GM12878 (cell line): Measurements from ENCODE around the gene SNX19. TPM values are rescaled to one million over a fixed set of nuclear protein-coding genes. Genes with fewer than 3 reads are reported as not detected.

ENCODE experiments used
- ATAC-seq: fragments of 200-7000 bp; cut with Tn5 transposase; 3 replicates; pipeline ENCODE4 v1.9.1; 2020; ENCODE audit warnings: mild to moderate bottlenecking, moderate library complexity
- BruUV-seq: library from RNA; stranded (reverse); fragments of 400-500 nt; replicated peaks from 2 replicates; lab custom pipeline; 2021; lab: Mats Ljungman, UMichigan
- CTCF ChIA-PET: fragments of 300-600 bp; sonication (Branson Sonifier 250); formaldehyde crosslinking; extraction: SDS; loops from one replicate; lab custom pipeline; 2021; ENCODE audit warnings: inconsistent platforms; lab: Yijun Ruan, JAX
- POLR2A ChIA-PET: fragments of 350-600 bp; formaldehyde crosslinking; extraction: SDS; loops from one replicate; lab custom pipeline; 2021; ENCODE audit warnings: inconsistent platforms; lab: Charles Lee
- RAD21 ChIA-PET: fragments of 300-600 bp; sonication (Branson Sonifier 250); formaldehyde crosslinking; loops from one replicate; lab custom pipeline; 2023; ENCODE audit warnings: antibody characterized with exemption; ENCODE audit not compliant: unreplicated experiment; lab: Charles Lee
- SMC1A ChIA-PET: fragments of 300-600 bp; sonication (Branson Sonifier 250); formaldehyde crosslinking; loops from one replicate; lab custom pipeline; 2023; ENCODE audit not compliant: unreplicated experiment, uncharacterized antibody; lab: Charles Lee
- DNase-seq: peaks from one replicate; pipeline ENCODE4 v3.0.0-alpha.2; 2011; ENCODE audit warnings: low read depth, low spot score
- FAIRE-seq: peaks from 3 replicates; lab custom pipeline; 2011; peaks lifted over from hg19 to GRCh38; lab: Jason Lieb, UNC
- H2AFZ ChIP-seq: 2 replicates; pipeline ENCODE4 v1.6.0; 2011; ENCODE audit warnings: low read depth, low read length, control low read depth; ENCODE audit not compliant: control insufficient read depth
- H3K27ac ChIP-seq: 2 replicates; pipeline ENCODE4 v1.5.1; 2011; ENCODE audit warnings: control low read depth; ENCODE audit not compliant: control insufficient read depth, insufficient read depth
- H3K27me3 ChIP-seq, 2 experiments: replicated peaks in 1 of 2; 2 replicates each; pipeline versions ENCODE4 v1.6.0 to v1.6.1; 2011; ENCODE audit warnings: low read length in 1 of 2; ENCODE audit not compliant: control insufficient read depth in 2 of 2, insufficient read depth in 2 of 2
- H3K36me3 ChIP-seq, 2 experiments: 2 replicates each; pipeline ENCODE4 v1.5.1; 2011; ENCODE audit warnings: low read length in 1 of 2; ENCODE audit not compliant: control insufficient read depth in 2 of 2, insufficient read depth in 2 of 2
- H3K4me1 ChIP-seq: 2 replicates; pipeline ENCODE4 v1.6.1; 2011; ENCODE audit warnings: mild to moderate bottlenecking, low read length, moderate library complexity, mixed read lengths; ENCODE audit not compliant: control insufficient read depth, insufficient read depth
- H3K4me2 ChIP-seq: 2 replicates; pipeline ENCODE4 v1.6.0; 2011; ENCODE audit warnings: control low read depth; ENCODE audit not compliant: control insufficient read depth, insufficient read depth
- H3K4me3 ChIP-seq: fragments of 200-600 bp; sonication (generic); 2 replicates; pipeline ENCODE4 v1.5.1; 2016
- H3K79me2 ChIP-seq: 2 replicates; pipeline ENCODE4 v1.6.0; 2011; ENCODE audit warnings: low read length; ENCODE audit not compliant: control insufficient read depth, insufficient read depth
- H3K9ac ChIP-seq: 2 replicates; pipeline ENCODE4 v1.8.0; 2011; ENCODE audit warnings: low read length, control low read depth, mixed read lengths; ENCODE audit not compliant: control insufficient read depth, insufficient read depth
- H3K9me3 ChIP-seq: replicated peaks from 3 replicates; pipeline ENCODE4 v1.5.1; 2011; ENCODE audit warnings: mild to moderate bottlenecking, low read length; ENCODE audit not compliant: control insufficient read depth, insufficient read depth
- H4K20me1 ChIP-seq: 2 replicates; pipeline ENCODE4 v1.6.0; 2011; ENCODE audit not compliant: control insufficient read depth, insufficient read depth
- MEF2A ChIP-seq: IDR thresholded peaks from 2 replicates; pipeline ENCODE4 v1.6.1; 2011; ENCODE audit warnings: low read depth, mild to moderate bottlenecking, low read length, moderate library complexity; ENCODE audit not compliant: insufficient read depth
- MYC ChIP-seq: IDR thresholded peaks from 2 replicates; pipeline ENCODE4 v1.6.1; 2011; ENCODE audit warnings: mild to moderate bottlenecking, low read length, moderate library complexity, inconsistent platforms; ENCODE audit not compliant: insufficient read depth, insufficient replicate concordance, insufficient read length, severe bottlenecking
- USF2 ChIP-seq: IDR thresholded peaks from 2 replicates; pipeline ENCODE4 v1.6.1; 2011; ENCODE audit warnings: low read depth, low read length, improper control_type of control experiment, borderline replicate concordance
- YBX1 ChIP-seq: fragments of 450-650 bp; IDR thresholded peaks from 2 replicates; pipeline ENCODE4 v1.6.1; 2016; ENCODE audit warnings: antibody characterized with exemption
- WGBS: methylation state at CpG from one replicate; pipeline ENCODE4 v1.1.6; 2016; ENCODE audit warnings: low lambda C conversion rate; ENCODE audit not compliant: insufficient replicate concordance, insufficient coverage; ENCODE audit errors: missing lambda C conversion rate; 5-methylcytosine and 5-hydroxymethylcytosine counted together
- in situ Hi-C: fragments of 300-500 bp; cut with MboI; formaldehyde crosslinking; loops from 9 replicates; pipeline ENCODE4 v1.14.3; 2018; ENCODE audit warnings: mixed read lengths
- intact Hi-C: fragments of 100-400 bp; cut with micrococcal nuclease; formaldehyde crosslinking; loops from one replicate; pipeline ENCODE4 v1.14.2; 2022; ENCODE audit not compliant: unreplicated experiment
- polyA plus RNA-seq, 11 experiments: library from polyadenylated mRNA; depleted of rRNA in 4 of 11; unstranded in 6 of 11; stranded (reverse) in 5 of 11; fragments of >200 nt; fragmentation: Nextera tagmentation in 4 of 11; fragmentation: Illumina TruSeq in 1 of 11; extraction: Ambion mirVana in 4 of 11; extraction: Trizol in 1 of 11; gene quantifications; 1 replicate in 1 of 11; 2 replicates in 10 of 11; pipeline versions ENCODE4 v1.2.1 to v1.2.3, GENCODE V29; 2011 to 2016; ENCODE audit warnings: inconsistent platforms in 2 of 11, missing spikeins in 2 of 11, low read depth in 1 of 11
- total RNA-seq, 4 experiments: library from RNA; depleted of rRNA in 3 of 4; stranded (reverse); fragments of >200 nt in 3 of 4; fragmentation: Illumina TruSeq in 1 of 4; extraction: Trizol in 1 of 4; gene quantifications; 2 replicates each; pipeline versions ENCODE4 v1.2.1 to v1.2.3, GENCODE V29; 2013 to 2021

SNX19 gene
- total and polyA plus RNA-seq, 10 of the 15 experiments (the other 5 are each of a cell fraction or from before 2014, with no cell fraction given) = 3.0 to 46.9 (median 30.4) TPM

- Histone ChIP-seq H3K4me2 (no peak overlapping the region), H3K9ac (no peak overlapping the region), H3K4me1 (no peaks in the 10 kb centered on the region), H3K27me3 (no peaks in the 10 kb centered on the region), H3K79me2 (no peaks in the 10 kb centered on the region), H4K20me1 (no peaks in the 10 kb centered on the region), H3K4me3 (no peak overlapping the region), H3K36me3 (0 out of 4 replicates have a peak, but pooled peaks cover 0 to 5% of the 10 kb centered on the region in 2 experiments), H3K27ac (no peak overlapping the region), H3K9me3 (no peaks in the 10 kb centered on the region), H2AFZ (no peak overlapping the region)
- intact Hi-C loops (no loop called here), in situ Hi-C loops (loop anchor here (10.0 kb wide), 1 partner anchor 434 kb away; no protein-coding TSS in a partner anchor)
- CTCF ChIA-PET = interaction anchor here (0.9 to 3.9 kb wide), 4 partner anchors 28 to 436 kb away, joined by 3 to 23 read pairs (median 4); no protein-coding TSS in a partner anchor
- FAIRE-seq (no peak), DNase-seq (no peak), ATAC-seq (no peak)
- POLR2A ChIA-PET = no interaction called here
- TF ChIP-seq USF2 (no peak), MEF2A (no peak), MYC (no peak), YBX1 (no peak)
- 82% methylated on average over 7 of the region's 7 CpGs for WGBS
- RAD21 ChIA-PET = interaction anchor here (1.1 kb wide), 1 partner anchor 427 kb away, joined by 3 read pairs; no protein-coding TSS in a partner anchor
- SMC1A ChIA-PET = interaction anchor here (0.6 to 1.7 kb wide), 4 partner anchors 27 to 909 kb away, joined by 3 to 5 read pairs (median 3); no protein-coding TSS in a partner anchor
- no TSS peak for BruUV-seq
Observed at GRCh38 chr11:130868721-130869390, 47.4 kb downstream of the SNX19 start.
